Left renal pelvis (tissue), 4 donors: ENCODE data around the gene AP3B1. TPM values are rescaled to one million over a fixed set of nuclear protein-coding genes. Genes with fewer than 3 reads are reported as not detected.
"Not testable (repeated sequence)": the region's sequence is repeated elsewhere in the genome, so short reads cannot be mapped to it uniquely, and the experiment has no call there.

Experiments used
- DNase-seq, 4 donors: peaks; one replicate each; pipeline ENCODE4 v3.0.0-alpha.2; 2013; ENCODE audit warnings: low read depth in 4 of 4, low spot score in 3 of 4
- polyA plus RNA-seq, 4 donors: library from polyadenylated mRNA; unstranded; fragments of 120-200 nt; gene quantifications; one replicate each; pipeline ENCODE4 v1.2.1, GENCODE V29; 2013; ENCODE audit not compliant: insufficient read length in 4 of 4

Gene AP3B1
- polyA plus RNA-seq, 4 donors: 53.6 to 87.8 (median 72.2) TPM

DNA sequence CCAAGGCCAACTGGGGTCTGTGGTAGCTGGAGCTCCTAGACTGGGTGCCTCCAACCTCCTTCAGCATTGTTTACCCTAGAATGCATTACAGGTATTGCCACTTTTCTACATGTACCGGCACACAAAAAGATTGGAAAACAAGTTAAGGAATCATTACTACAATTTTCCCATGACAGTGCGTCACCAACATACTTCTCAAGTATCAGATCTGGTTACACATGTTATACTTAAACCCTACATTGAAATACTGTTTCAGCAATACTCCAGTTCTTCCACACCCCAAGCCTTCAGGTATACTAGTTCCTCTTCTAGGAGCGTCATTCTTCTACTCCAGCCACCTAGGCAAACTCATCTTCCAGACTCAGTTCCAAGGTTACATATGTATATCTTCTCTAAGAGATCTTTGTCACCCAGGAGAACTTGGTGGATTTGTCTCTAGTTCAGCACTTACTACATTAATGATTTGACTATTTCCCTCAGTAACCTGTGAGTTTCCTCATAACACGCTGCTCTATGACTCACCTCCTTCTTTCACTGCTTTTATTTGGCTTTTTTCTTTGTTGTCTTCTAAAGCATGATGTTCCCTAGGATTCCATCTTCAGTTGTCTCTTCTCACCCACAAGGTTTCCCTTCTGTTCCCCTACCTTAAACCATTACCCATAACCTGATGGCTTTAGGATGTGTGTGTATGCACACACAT lies 217.0 kb downstream of the AP3B1 start:
- no peak for DNase-seq

- DNase-seq: no peak
Observed at GRCh38 chr5:78076351-78076750, 218.1 kb downstream of the AP3B1 start.

GRCh38 chr5:78075301-78075700 lies 219.2 kb downstream of the AP3B1 start:
- no peak for DNase-seq

- not testable (repeated sequence) for DNase-seq
Observed at GRCh38 chr5:78070691-78071090, 223.8 kb downstream of the AP3B1 start.

DNA sequence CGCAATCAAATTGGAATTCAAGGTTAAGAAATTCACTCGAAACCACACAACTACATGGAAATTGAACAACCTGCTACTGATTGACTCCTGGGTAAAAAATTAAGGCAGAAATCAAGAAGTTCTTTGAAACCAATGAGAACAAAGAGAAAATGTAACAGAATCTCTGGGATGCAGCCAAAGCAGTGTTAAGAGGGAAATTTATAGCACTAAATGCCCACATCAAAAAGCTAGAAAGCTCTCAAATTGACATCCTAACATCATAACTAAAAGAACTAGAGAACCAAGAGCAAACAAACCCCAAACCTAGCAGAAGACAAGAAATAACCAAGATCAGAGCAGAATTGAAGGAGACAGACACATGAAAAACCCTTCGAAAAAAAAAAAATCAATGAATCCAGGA lies 226.9 kb downstream of the AP3B1 start:
- not testable (repeated sequence) for DNase-seq

DNA sequence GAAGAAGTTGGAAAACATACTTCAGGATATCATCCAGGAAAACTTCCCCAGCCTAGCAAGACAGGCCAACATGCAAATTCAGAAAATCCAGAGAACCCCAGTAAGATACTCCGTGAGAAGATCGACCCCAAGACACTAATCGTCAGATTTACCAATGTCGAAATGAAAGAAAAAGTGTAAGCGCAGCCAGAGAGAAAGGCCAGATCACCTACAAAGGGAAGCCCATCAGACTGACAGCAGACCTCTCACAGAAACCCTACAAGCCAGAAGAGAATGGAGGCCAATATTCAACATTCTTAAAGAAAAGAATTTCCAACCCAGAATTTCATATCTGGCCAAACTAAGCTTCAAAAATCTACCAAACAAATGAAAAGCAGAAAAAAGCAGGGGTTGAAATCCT lies 227.8 kb downstream of the AP3B1 start:
- not testable (repeated sequence) for DNase-seq

- DNase-seq: no peak
Observed at GRCh38 chr5:78065663-78066062, 228.8 kb downstream of the AP3B1 start.

- no peak for DNase-seq
Observed at GRCh38 chr5:78064941-78065472, 229.5 kb downstream of the AP3B1 start.

DNA sequence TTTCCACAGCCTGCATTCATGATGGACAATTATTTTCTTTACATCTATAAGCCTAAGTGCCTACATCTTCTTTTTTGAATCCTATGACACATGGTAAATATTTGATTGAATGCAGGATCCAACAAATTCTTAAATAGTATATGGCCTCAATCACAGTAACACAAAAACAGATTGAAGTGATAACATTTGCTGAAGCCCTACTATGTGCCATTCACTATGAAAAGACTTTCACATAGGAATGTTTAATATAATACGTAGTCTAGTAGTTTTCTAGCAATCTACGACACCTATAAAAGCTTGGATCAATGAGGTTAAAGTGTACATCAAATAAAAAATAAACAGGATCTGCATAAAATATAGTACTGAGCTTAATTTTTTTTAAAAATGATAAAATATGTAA lies 231.0 kb downstream of the AP3B1 start:
- DNase-seq: no peak

DNA sequence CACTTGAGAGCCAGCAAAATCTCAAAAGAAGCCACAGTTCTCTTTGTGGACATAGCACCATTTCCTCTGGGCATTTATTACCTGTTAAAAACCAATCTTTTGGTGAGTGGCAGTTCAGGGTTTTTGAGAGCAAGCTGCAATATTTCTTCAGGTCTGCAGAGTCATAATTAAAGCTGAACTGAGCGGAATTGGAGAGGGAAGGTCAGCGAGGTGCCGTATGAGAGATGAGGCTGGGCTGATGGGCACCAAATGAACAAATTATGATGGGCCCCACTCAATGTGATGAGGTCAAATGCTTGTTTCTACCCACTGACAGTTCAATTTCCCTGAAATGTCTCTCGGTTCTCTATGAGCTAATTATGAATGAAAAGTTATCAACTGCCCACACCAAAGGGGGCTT lies 231.9 kb downstream of the AP3B1 start:
- DNase-seq: no peak

DNA sequence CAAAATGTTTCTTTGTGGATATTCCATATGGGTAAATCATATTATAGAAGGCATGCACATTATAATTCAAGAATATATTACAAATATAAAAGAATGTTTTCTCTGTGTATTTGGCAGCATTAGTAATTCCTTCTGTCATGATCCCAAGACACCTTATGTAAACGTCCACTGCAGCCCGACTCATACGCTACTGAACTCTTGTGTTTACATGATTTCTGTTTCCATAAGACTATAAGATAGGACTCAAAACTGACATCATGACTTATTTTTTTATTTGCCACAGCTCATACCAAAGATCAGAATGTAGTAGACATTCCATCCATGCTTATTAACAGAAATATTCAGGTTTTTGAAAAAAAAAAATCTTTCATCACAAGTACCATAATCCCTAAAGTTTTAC lies 234.1 kb downstream of the AP3B1 start:
- no peak for DNase-seq

GRCh38 chr5:78058625-78059024 lies 235.9 kb downstream of the AP3B1 start:
- no peak for DNase-seq

DNA sequence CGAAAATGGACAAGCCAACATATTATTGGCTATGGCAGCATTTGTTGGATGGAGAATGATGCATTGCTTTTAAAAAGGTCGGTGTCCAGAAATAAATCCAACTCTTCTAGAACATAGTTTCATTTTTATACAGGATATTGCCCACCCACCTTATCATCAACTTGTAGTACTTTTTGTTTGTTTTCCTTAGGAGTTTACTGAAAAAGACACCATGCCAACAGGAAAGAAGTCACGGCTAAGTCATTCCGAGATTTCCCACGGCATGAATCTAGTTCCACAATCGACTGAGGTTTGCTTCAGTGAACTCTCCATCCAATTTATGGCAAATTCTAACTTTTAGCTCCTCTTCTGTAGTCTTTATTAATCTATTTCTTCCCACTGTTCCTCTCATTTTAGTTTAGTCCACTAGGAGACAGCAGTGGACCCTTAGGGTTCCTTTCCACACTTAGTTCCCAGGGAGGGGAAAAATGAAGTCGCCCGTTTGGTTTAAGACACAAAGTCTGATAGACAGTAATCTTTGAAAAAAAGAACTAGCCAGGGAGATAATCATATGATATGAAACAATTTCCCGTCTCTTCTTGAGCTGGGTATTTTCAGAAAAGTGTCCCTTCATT lies 237.5 kb downstream of the AP3B1 start:
- no peak for DNase-seq

GRCh38 chr5:78056053-78056452 lies 238.4 kb downstream of the AP3B1 start:
- no peak for DNase-seq

GRCh38 chr5:78050888-78051287 lies 243.6 kb downstream of the AP3B1 start:
- no peak for DNase-seq

GRCh38 chr5:78046823-78047222 lies 247.7 kb downstream of the AP3B1 start:
- DNase-seq: not testable (repeated sequence)

GRCh38 chr5:78046006-78046405 lies 248.5 kb downstream of the AP3B1 start:
- no peak for DNase-seq

DNA sequence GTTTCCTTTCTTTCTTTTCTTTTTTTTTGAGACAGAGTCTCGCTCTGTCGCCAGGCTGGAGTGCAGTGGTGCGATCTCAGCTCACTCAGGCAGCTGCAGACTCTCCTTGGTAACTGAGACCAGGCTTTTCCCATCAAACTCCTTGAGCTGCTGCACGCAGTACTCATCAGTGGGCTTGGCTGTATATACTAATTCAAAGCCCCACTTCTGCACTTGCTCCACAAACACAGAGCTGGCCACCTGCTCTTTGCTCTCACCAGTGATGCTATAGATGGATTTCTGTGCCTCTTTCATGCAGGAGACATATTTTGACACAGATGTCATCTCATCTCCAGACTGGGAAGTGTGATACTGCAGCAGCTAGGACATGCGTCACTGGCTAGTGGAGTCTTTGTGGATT lies 252.7 kb downstream of the AP3B1 start:
- DNase-seq: no peak

DNA sequence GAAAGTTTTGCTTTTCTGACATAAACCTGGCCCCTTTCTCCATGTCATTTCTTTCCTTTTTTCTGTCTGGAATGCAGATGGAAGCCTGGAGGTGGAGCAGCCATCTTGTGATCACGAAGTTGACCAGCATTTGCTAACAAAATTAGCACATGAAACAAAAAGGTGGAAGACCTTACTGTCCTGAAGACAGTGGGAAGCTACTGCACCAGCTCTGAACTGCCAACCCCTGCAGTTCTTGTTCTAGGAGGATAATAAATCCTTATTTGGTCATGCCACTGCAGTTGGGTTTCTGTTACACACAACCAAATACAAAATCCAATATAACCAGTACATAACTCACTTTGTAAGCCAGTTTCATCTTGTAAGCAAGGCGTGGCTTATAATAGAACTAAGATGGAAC lies 269.0 kb downstream of the AP3B1 start:
- no peak for DNase-seq

DNA sequence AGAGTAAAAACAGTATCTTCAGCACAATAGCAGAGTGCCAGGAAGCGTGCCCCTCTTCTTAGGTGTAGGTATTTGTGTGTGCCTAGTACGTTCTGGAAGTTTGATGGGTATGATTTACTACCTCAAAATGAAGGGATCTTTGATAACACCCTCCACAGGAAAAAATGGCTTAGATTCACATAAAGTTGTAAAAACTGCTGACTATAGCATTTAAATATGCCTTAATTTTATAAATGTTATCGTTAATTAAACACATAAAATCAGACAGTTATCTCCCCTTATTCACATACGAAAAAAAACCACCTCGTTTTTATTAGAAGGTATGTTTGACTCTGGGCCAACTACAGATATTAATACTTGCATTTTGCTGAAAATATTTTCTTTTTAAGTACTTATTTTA lies 274.8 kb downstream of the AP3B1 start:
- no peak for DNase-seq

- no peak for DNase-seq
Observed at GRCh38 chr5:78016863-78017529, 277.5 kb downstream of the AP3B1 start.
